IPS-18c (cell line): ENCODE results near the gene SPG7.

Source experiments
- H3K4me3 ChIP-seq: 2 replicates; pipeline ENCODE4 v1.7.0; 2013; ENCODE audit warnings: low read depth, mild to moderate bottlenecking, low read length, moderate library complexity; ENCODE audit not compliant: insufficient read depth
- H3K9me3 ChIP-seq: one replicate; pipeline ENCODE4 v1.6.1; 2013; ENCODE audit warnings: mild to moderate bottlenecking, low read length, moderate library complexity; ENCODE audit not compliant: control insufficient read depth, insufficient read depth

Gene SPG7

DNA sequence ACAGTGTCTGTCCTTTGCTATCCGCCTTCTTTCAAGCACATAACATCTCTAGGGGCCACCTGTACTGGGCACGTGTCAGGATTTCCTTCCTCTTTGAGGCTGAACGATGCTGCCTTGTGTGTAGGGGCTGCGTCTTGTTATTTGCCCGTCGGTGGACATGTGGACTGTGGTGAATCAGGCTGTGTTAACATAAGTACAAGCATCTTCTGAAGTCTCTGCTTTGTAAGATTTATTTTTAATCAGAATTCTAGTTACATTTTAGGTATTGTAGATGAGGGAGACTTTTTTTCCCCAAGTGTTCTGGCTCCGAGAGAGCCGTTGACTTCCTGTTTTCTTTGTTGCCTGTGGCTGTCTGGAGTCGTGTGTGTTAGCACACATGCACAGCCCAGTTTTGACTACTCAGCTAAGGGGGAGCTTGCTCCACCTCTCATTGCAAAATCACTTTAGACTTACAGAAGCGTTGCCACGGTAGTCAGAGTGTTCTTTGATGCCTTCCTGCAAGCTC, 26.1 kb downstream of the SPG7 start:
- Histone ChIP-seq H3K4me3 (no peak overlapping the region), H3K9me3 (peaks cover 2% of the 10 kb centered on the region)

DNA sequence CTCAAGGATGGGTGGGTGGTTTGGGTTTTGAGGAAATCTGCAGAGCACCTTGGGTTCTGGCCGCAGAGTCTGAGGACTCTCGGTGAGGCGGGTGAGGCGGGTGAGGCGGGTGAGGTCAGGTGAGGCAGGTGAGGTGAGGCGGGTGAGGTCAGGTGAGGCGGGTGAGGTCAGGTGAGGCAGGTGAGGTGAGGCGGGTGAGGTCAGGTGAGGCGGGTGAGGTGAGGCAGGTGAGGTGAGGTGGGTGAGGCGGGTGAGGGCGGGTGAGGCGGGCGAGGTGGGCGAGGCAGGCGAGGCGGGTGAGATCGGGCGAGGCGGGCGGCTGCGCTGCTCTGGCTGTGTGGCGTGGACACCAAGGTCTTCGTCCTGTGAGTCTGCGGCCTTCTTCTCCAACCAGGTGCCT, 28.2 kb downstream of the SPG7 start:
- Histone ChIP-seq H3K9me3 (peaks cover 2% of the 10 kb centered on the region), H3K4me3 (no peak overlapping the region)

DNA sequence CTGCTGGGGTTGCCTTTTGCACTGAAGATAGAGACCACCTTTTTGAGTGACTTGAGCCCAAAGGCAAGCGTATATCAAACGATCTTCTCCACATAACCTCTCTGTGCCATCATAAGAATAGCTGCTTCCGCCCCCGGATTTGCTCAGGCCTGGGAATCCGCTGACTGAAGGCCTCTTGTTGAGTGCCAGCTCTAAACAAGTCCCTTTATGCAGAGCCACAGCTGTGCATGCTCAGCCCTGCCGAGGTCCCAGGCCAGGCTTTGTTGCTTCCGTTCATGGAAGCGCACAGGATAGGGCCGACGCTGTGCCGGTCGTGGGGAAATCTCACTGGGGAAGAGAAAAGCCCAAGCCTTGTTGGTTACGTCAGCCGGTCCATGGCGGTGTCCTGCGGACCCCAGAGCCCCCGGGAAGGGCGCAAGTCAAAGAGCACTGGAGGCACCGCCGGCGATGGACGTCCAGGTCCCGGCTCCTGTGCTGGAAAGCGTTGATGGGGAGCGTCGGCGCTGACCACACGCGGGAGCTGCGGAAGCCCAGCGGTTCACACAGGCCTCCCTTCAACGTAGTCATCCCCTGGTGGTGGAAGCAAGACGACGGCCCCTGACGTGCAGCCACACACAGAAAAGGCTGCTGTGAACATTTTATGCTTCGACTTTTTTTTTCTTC, 28.8 kb downstream of the SPG7 start:
- Histone ChIP-seq H3K9me3 (peaks cover 2% of the 10 kb centered on the region), H3K4me3 (no peak overlapping the region)

DNA sequence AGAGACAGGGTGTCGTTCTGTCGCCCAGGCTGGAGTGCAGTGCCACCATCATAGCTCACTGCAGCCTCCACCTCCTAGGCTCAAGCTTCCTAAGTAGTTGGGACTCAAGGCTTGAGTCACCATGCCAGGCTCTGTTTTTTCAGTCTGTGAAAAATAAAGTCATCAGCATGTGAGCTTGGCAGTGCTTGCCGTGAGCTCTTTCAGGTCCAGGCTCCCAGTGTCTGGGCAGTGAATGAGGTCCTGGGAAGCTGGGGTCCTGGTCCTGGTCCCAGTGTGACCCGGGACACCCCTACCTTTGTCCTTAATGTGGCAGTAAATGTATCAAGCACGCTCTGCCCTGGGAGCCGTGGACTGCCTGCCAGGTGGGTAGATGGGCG, 29.3 kb downstream of the SPG7 start:
- H3K4me3 ChIP-seq: no peak overlapping the region
- peaks cover 2% of the 10 kb centered on the region for H3K9me3 ChIP-seq

DNA sequence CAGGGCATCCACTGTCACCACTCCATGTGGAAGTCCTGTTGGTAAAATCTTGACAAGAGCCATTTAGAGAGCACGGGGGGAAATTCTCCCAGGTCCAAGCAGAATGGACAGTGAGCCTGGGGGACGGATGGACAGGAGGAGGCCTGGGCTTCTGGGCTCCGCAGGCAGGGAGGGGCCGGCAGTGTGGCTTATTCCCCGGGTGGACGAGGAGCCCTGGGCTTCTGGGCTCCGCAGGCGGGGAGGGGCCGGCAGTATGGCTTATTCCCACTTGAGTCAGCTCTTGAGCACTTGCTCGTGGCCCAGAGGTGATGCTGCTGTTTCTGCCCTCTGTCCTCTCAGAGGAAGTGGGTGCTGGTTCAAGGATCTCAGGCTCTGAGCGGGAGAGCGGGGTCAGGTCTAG, 30.1 kb downstream of the SPG7 start:
- H3K4me3 ChIP-seq: no peak overlapping the region
- H3K9me3 ChIP-seq: peaks cover 2% of the 10 kb centered on the region

DNA sequence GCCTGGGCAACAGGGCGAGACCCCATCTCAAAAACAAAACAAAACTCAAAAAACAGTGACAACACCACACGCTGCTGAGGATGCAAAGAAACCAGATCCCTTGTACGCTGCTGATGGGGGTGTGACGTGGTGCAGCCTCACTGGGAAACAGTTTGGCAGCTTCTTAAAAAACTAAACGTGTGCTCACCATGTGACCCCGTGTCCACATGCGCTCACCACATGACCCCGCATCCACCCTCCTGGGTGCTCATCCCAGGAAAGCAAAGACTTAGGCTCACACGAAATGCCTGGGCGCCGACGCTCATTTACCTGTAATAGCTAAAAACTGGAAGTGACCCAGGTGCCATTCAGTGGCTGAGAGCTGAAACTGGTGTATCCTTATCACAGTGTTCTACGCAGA, 32.4 kb downstream of the SPG7 start:
- H3K4me3 ChIP-seq: no peak overlapping the region

DNA sequence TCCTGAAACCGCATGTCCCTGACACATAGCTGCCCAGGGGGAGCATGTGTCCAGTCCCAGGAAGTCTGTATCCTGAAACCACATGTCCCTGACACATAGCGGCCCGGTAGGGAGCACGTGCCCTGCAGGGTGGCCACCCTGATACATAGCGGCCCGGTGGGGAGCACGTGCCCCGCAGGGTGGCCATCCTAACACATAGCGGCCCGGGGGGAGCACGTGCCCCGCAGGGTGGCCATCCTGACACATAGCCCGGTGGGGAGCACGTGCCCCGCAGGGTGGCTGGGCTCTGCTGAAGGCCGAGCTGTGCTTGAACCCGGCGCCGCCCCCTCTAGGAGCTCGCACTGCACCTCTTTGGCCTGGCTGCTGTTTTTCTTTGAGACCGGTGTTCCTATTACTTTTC, 33.6 kb downstream of the SPG7 start:
- H3K9me3 ChIP-seq: no peaks in the 10 kb centered on the region
- H3K4me3 ChIP-seq: no peak overlapping the region

More for the DNA sequence above, 32.4 kb downstream of the SPG7 start:
- no peaks in the 10 kb centered on the region for H3K9me3 ChIP-seq

DNA sequence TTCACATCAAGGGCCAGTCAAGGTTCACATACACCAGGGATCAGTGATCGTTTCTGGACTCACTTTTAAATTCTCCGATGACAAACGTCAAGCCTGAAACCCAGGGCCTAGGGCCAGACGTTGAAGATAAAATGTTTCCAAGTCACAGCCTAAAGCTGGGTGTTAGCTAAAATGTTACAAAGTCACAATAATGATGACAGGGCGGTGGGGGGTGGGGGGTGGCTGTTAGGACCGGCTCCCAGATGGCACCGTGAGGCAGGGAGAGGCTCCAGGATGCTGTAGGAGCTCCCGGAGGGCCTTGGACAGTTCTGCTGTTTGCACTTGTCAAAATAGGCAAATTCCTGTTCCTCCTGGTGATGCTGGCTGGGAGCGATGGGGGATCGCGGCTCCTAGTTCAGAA, 35.9 kb downstream of the SPG7 start:
- H3K4me3 ChIP-seq: no peak overlapping the region
- no peaks in the 10 kb centered on the region for H3K9me3 ChIP-seq

DNA sequence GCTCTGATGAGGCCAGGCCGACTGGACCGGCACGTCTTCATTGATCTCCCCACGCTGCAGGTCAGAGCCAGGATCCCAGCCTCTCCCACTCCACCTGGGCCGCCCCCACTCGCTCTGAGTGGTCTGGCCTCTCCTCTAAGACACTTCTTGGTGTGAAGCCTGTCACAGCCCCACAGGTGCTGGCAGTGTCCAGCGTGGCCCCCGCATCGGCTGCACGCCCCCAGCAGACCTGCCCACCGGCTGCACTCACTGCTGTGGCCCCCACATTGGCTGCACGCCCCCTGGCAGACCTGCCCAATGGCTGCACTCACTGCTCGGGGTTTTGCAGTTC, 36.5 kb downstream of the SPG7 start:
- no peaks in the 10 kb centered on the region for H3K9me3 ChIP-seq
- H3K4me3 ChIP-seq: no peak overlapping the region

DNA sequence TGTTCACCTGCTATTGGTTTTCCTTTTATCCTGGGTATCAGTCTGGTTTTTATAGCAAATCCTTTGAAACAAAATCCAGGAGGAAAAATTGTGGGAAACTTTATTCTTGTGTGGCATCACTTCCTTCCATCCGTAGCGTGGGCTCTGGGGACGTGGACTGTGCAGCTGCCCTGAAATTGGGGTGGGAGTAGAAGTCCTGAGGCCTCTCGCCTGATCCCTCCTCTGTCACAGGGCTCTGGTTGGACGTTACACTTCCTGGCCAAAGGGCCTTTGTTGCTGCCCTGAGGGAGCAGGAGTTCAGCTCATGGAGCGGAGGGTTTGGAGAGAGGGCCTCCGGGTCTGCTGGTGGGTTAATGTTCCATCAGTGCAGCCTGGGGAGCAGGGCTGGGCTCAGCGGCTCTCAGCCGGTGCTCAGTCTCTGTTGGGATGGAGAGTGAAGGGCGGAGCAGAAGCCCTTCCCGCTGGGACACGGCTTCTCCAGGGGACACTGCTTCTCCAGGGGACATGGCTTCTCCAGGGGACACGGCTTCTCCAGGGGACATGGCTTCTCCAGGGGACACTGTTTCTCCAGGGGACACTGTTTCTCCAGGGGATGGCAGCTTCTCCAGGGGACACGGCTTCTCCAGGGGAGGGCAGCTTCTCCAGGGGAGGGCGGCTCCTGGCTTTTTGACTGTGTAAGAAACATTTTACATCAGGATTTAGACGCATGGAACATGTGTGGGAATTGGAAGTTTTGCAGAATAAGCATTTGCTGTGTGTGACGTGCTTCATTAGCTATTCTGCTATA, 37.0 kb downstream of the SPG7 start:
- Histone ChIP-seq H3K9me3 (no peaks in the 10 kb centered on the region), H3K4me3 (no peak overlapping the region)

DNA sequence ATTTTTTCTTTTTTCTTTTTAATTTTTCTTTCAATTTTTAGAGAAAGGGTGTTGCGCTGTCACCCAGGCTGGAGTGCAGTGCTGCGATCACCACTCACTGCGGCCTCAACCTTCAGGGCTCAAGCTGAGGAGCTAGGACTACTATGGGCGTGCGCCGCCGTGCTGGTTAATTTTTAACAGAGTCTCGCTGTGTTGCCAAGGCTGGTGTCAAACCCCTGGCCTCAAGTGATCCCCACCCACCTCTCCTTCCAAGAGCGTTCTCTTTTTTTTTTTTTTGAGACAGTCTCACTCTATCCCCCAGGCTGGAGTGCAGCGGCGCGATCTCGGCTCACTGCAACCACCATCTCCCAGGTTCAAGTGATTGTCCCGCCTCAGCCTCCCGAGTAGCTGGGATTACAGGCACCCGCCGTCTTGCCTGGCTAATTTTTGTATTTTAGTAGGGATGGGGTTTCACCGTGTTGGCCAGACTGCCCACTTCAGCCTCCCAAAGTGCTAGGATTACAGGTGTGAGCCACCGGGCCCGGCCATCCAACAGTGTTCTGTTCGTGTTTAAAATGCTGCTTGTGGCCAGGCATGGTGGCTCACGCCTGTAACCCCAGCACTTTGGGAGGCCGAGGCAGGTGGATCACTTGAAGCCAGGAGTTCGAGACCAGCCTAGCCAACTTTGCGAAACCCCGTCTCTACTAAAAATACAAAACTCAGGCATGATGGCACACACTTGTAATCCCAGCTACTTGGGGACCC, 37.8 kb downstream of the SPG7 start:
- H3K9me3 ChIP-seq: no peaks in the 10 kb centered on the region
- H3K4me3 ChIP-seq: no peak overlapping the region

DNA sequence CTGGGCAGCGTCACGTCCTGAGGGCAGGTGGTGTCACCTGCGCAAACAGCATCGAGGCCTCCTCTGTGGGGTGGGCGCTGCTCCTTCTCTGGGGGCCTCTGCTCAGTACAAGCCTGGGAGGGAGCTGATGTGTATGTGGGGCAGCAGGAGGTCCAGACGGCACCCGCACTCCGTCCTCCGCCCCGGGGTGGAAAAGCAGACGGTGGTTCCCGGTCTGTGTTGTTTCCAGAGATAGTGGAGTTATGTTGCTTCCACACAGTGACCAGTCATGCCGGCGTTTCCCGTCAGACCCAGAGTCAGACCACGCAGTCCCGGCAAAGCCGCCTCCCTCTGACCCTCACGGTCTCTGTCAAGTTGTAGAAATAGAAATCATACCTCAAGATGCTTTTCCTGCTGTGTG, 38.6 kb downstream of the SPG7 start:
- Histone ChIP-seq H3K9me3 (no peaks in the 10 kb centered on the region), H3K4me3 (no peak overlapping the region)

DNA sequence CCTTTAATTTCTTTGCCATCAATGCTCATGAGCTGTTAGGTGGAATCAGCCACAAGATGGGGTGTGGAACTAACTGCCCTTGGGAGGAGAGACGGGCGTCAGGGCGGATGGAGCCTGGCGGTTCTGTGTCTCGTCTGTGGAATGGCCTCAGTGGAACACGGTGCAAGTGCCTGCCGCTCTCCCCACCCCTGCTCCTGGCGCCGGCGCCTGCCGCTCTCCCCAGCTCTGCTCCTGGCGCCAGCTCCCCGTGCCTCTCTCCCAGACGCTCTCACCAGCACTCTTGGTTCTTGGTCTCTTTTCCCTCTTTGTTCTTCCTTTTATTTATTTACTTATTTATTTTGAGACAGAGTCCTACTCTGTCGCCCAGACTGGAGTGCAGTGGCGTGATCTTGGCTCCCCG, 39.1 kb downstream of the SPG7 start:
- no peak overlapping the region for H3K4me3 ChIP-seq

DNA sequence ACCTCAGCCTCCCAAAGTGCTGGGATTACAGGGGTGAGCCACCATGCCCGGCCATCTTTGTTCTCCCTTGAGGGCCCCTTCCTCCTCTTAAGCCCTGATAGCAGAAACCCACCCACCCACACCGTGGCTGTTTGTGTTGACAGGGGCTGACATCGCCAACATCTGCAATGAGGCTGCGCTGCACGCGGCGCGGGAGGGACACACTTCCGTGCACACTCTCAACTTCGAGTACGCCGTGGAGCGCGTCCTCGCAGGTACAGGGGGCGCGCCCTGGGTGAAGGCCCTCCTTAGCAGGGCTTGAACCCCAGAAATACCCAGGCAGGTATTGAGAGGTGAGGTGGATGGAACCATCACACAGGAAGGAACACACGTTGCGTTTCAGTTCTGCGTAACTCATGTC, 39.7 kb downstream of the SPG7 start:
- no peaks in the 10 kb centered on the region for H3K9me3 ChIP-seq

More for the DNA sequence above, 39.1 kb downstream of the SPG7 start:
- no peaks in the 10 kb centered on the region for H3K9me3 ChIP-seq

DNA sequence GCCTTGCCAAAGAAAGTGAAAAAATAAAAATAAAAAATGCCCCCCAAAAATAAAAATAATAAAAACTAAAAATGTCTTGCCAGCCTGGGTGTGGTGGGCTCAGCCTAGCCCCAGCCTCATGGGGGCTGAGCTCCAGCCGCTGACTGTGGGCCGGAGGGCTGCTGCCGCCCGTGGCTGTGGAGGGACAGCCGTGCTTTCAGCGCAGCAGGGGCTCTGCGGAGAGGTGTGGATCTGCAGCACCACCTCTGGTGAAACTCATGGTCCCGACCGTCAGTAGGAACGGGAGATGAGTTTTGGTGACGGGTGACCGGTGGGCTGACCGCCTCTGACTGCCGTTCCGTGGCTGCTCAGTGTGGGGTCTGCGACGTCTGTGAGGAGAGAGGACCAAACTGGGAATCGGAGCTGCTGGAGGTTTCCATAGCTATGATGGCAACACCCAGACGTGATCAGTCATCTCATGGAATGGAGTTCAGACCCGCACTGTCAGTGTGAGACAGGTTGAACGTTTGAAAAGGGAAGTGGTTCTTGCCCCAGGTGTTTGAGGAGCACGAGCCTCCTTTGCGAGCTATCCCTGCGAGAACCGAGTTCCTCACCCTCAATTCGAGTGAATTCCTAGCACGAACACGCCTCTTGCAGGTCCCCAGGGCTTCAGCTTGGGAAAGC, 40.3 kb downstream of the SPG7 start:
- no peaks in the 10 kb centered on the region for H3K9me3 ChIP-seq

More for the DNA sequence above, 39.7 kb downstream of the SPG7 start:
- H3K4me3 ChIP-seq: no peak overlapping the region

DNA sequence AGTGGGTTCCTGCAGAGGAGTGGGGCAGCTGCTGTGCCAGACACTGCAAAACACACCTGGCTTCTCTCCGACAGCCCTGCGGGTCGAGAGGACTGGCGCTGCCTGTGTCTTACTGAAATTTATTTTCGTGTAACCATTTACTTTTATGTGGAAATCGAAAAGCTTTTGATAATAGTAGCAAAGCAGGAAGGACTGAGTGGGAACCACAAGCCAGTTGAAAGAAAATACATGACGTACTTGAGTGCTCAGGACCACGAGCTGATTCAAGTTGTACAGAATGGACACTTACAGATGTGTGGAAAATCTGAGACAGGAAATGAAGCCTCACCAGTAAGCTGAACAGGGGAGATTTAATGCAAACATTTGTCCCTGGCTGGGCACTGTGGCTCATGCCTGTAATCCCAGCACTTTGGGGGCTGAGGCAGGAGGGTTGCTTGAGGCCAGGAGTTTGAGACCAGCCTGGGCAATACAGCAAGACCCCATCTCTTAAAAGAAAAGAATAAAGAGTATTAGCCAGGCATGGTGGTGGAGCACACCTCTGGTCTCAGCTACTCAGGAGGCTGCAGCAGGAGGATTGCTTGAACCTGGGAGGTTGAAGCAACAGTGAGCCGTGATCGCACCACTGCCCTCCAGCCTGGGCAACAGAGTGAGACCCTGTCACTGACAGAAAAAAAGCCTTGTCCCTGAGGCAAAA, 41.0 kb downstream of the SPG7 start:
- Histone ChIP-seq H3K4me3 (no peak overlapping the region), H3K9me3 (no peaks in the 10 kb centered on the region)

More for the DNA sequence above, 40.3 kb downstream of the SPG7 start:
- H3K4me3 ChIP-seq: no peak overlapping the region

DNA sequence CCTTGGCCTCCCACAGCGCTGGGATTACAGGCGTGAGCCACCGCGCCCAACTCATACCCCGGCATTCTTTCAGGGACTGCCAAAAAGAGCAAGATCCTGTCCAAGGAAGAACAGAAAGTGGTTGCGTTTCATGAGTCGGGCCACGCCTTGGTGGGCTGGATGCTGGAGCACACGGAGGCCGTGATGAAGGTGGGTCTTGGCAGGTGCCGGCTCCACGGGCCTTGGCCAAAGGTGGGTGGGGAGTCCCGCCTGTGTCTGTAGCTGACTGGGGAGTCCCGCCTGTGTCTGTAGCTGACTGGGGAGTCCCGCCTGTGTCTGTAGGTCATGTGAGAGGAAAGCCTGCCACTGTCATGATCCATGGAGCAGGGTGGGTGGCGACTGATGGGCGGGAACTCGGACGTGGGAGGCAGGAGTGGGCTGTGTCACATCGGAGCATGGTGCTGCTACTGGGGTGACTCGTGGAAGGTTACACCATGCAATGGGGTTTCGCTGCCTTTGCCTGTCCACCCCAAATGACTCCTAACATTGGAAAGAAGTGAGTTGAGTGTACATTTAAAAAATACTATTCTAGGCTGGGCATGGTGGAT, 42.3 kb downstream of the SPG7 start:
- H3K4me3 ChIP-seq: no peak overlapping the region
- H3K9me3 ChIP-seq: no peaks in the 10 kb centered on the region
